ENCODE measurements around the gene DDRGK1.
"Not testable (repeated sequence)": the region's sequence is repeated elsewhere in the genome, so short reads cannot be mapped to it uniquely, and the experiment has no call there.

The DDRGK1 gene

DNA sequence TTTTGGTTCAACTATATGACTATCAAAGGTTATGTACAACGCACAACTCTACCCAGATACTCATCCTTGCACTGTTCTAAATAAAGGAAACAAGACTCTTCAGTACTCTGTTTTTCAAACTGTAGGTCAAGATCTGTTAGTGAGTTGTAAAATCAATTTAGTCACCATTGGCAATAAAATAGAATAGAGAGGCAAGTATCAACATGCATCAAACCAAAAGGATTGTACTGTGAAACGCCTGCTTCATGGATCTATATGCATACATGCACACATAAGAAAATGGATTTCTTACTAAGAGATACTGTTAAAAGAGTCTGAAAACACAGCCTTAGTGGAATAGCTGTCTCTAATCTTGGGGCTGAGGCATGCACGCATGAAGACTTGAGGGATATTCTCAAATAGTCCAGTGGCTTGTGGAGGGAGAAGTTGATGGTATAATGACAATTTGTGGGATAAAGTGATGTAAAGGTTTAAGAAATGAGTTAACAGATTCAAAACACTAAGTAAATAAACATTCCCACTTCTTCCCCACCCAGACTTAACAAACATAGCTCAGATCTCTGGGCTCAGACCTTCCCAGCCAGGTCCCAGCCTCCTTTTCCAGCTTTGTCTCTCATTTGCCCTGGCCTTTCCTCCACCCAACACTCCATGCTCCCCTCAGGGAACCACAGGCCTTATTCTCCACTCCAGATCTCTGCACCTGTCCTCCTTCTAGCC, 20.4 kb downstream of the DDRGK1 start:
- DNase-seq (ENCODE audit: low read depth), result no peak

DNA sequence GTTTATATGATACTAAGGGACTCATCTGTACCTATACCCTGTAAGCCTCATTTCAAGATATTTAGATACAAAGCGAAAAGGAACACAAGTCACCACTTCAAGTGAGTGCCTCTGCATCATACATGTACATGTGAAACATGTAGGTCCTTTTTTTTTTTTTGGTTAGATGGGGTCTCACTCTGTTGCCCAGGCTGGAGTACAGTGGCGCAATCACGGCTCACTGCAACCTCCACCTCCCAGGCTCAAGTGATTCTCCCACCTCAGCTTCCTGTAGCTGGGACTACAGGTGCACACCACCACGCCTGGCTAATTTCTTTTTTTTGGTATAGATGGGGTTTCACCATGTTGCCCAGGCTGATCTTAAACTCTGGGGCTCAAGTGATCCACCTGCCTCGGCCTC, 22.1 kb downstream of the DDRGK1 start:
- not testable (repeated sequence) for DNase-seq (ENCODE audit: low read depth)

DNA sequence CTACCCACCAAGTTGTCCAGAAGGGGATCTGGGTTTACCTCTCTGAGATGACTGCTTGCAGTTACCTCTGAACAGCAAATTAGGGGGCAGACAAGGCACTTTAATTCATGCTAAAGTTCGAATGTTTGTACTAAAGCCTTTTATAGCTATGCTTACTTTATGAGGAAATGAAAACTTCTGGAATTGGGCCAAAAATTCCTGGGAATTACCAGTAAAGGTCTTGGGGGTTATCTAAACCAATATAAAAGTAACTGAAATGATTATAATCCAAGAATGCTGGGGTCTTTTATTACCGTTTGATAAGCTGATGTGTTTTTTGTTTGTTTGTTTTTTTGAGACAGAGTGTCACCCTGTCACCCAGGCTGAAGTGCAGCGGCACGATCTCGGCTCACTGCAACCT, 23.2 kb downstream of the DDRGK1 start:
- no peak for DNase-seq (ENCODE audit: low read depth)

DNA sequence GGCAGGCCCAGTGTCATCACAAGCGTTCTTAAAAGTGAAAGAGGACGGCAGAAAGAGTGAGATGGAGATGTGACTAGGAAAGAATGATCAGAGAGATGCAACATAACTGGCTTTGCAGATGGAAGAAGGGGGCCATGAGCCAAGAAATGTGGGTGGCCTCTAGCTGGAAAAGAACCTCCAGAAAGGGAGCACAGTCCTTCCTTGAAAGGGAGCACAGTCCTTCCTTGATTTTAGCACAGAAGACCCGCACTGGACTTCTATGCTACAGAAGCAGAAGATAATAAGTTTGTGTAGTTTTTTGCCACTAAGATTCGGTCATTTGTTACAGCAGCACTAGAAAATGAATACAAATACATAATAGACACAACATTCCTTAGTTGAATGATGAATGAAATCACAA, 24.2 kb downstream of the DDRGK1 start:
- DNase-seq (ENCODE audit: low read depth), result no peak

DNA sequence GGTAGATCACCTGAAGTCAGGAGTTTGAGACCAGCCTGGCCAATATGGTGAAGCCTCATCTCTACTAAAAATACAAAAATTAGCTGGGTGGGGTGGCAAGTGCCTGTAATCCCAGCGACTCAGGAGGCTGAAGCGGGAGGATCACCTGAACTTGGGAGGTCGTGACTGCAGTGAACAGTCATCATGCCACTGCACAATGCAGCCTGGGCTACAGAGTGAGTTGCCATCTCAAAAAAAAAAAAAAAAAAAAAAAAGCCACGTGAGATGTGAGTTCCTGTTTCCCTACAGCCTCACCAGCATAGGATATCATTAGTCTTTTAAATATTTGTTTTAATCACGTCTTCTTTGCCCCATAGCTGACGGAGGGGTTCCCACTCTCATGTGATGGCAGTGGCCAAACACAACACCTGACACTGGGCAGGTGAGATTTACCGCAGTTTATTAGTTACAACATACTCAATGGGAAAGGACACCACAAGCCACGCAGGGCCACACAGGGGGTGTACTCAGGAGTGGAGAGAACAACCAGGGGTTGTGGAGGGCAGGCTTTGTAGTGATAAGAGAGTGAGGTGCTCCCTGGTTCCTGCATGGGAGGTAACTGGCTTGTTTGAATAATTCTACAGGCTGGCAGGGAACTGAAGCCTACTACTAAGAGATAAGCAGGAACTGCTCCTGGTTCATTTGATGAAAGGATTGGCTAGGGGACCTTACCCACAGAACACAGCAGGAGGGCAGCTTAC, 26.6 kb downstream of the DDRGK1 start:
- DNase-seq (ENCODE audit: low read depth), result no peak

DNA sequence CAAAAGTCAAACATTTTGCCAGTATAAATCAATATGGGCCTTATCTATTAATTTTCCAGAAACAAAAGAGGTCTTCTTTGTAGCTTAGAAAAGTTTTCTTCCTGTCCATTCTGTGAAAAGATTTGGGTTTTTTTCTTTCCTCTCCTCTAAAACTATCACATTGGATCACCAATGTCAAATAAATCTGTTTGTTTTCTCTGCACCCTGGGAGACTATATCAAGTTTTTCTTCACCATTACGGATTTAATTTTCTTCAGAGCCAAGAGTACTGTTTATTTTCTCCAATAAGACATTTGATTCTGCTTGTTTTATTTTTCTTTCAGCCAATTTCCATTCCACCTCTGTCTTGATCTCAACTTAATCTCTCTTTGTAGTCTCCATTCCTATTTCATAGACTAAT, 29.2 kb downstream of the DDRGK1 start:
- DNase-seq (ENCODE audit: low read depth), result no peak

DNA sequence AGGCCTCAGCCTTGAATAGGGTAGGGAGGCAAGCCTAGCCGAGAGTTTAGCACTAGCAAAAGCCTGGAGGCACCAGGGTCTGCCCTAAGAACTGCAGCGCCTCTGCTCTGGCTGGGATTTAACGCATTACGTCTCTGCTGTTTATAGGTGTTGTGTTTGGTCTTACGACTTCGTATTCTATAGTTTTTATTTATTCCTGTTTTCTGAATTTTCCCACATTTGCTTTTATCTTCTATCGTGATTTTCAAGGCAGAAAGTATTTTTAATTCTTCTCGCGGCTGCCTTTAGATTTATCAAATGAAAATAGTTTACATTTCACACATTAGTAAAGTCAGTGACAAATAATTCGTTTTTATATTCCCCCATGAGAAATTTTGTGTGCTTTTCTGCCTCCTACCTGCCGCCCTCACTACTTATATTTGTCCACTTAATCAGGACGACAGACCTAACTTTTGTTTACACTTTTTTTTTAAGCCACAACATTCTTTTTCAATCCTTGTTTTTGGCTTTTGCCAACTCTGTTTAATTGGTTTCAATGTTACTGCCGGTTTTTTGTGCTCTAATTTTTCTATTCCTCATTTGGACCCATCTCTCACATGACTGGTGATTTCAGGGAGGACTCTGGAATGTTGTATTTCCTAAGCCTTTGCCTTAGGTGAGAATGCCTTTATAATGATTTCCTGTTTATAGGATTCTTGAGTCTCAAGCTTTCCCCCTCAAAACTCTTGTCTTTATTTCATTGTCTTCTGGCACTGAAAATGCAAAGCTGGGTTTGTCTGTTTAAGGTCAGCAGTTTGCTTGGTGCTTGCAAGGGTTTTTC, 29.8 kb downstream of the DDRGK1 start:
- DNase-seq (ENCODE audit: low read depth), result no peak

DNA sequence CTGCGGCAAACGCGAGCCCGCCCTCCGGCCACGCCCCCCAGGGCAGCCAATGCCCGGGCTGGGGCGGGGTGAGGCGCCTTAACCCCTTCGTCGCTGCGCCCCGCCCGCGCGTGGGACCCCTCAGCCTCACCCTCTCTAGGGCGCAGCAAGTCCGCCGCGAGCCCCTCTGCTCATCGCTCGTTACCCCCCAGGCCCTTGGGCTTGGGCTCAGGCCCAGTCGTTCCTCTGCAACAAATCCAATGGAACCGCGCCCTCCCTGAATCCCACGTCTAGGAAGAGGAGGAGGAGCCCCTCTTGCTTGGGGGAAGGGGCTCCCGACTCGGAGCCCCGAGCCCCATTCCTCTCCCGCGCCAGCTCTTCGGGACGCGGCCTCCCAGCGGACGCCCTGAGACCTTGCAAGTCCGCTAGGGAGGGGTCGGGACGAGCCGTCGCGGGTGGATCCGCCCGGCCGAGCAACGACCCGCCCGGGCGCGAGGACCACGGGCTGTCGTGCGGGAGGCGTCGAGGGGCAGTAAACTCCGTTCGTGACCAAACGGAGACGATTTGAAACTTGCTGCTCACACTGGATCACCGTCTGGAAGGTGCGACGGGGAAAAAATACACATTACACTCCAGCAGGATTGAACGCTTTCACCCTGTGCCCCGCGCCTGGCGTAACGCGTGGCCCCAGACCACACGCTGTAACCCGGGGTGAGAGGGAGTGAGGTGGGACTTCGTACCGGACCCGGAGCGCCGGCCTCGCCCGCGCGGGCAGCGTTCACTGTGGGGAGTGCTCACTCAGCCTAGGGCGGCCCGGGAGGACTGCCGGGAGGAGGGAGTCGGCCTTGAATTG, 30.7 kb downstream of the DDRGK1 start:
- DNase-seq (ENCODE audit: low read depth), result peak; percentile 78

DNA sequence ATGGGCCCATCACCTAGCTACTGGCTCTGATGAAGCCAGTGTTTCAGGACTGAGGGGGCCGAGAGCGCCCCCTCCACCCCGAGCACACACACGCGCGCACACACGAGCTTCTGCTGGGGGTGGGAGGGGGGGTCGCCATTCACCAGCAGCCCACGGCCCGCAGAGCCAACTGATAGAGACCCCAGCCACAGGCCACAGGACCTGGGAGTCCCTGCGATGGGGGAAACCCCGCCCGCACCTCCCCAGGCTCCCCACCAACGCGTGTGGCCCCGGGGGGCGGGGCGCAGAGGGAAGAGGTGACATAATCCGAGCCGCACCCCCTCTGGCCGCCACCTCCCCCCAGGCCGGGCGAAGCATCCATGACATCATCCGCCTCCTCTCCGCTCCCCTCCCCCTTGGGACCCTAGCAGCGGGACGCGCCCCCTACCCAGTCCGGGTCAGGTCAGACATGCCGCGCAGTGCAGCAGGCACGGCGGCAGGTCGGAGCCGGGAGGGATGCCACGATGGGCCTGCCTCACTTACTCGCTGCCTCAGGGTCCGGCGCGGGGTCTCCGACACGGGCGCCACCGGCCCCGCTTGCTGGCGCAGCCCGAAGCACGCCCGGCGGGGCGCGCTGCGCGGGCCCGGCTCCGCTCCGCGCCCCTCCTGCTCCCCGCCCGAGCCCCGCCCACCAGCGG, 31.4 kb downstream of the DDRGK1 start, which contains the start of gene LZTS3:
Gene LZTS3 (minus strand): TSS at position 617 of the 677 bp plus-strand sequence. CDS start 6,386 bp downstream, outside the sequence.
- peak; percentile 87 for DNase-seq (ENCODE audit: low read depth)

DNA sequence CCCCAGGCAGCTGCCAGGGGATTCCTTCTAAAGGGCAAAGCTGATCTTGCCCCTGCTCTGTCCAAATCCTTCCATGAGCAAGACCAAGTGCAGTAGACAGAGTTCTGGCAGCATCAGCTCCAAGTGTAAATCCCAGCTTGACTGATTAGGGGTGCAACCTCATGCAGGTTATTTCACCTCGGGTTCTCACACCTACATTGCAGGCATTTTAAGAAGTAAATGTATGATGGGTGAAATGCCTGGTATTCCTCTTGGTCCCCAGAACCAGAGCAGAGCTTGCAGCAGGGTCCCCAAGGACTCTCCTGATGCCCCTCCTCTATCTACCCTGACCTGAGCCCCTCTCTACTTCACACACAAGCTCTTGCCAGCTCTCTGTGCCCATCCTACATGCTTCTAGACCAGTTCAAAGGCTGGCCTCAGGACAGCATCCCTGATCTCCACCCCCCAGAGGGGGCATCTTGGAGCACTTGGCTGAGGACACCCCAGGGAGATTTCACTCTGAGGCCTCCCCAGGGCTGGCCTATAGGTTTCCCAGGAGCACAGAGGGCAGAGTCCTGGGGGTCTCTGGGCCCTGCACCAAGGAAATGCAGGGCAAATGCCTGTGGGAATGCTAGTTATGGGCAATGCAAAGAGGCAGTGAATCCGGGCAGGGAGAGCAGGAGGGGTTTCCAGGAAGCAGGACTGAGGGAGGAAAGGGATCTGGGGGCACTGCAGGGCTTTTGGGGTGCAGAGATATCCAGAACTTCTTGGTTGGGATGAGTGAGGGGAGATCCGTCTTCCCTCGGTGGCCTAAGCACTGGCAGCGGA, 32.2 kb downstream of the DDRGK1 start:
- no peak for DNase-seq (ENCODE audit: low read depth)

DNA sequence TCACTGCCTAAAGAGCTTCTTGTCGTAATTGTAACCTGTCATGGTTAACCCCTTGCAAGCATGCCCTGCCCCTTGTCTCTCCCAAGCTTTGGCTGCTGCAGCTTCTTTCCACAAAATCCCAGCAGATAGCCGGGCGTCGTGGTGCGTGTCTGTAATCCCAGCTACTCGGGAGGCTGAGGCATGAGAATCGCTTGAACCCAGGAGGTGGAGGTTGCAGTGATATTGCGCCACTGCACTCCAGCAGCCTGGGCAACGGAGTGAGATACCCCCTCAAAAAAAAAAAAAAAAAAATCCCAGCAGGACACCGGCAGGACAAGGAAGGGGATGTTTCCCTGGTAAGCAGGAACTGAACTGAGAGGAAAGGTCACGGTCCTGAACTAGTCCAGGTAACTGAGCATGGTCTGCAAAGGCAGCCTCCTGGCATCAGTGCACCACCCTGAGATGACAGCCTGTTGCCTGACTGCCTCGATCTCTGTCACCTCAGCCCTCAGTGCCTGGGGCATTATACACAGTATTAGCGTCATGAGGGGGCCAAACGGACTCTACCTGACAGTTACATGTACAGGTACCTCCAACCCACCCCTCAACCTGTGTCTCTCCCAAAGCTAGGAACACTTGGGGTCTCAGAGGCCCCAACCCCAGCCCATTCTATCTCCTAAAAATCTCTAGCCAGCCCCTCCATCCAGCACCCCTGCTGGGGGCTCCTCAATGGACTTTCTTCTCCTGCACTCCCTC, 32.9 kb downstream of the DDRGK1 start:
- no peak for DNase-seq (ENCODE audit: low read depth)

DNA sequence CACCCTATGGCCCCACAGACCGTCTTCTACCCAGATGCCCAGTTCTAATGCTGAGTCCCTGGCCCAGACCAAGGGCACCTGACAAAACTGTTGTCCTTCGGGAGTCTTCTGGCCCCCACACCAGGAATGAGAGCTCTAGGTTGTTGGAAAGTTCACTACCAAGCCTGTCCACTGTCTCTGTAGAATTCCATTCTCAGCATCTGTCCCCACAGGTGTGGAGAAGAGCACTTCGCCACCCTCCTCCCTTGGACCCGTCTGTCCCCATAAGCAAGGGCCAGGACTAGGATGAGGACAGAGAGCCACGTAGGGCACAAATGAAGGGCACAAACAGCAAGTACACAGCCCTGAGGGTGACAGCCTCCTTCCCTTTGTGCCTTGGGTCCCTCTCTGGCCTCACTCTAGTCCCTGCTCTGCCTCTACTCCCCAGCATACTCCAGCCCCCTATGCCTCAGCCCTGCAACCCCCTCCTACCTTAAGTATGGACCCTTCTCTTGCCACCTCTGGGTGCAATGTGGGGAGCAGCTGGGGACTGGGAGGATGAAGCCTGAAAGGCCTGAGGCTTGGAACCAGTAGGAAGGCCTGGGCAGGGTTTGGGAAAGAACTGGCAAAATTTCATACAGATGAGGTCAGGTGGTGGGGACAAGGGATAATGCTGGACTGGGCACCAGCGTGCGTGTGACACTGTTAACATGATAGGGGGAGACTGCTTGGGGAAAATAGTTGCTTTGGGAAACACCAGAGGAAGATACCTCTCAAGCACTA, 35.5 kb downstream of the DDRGK1 start:
- no peak for DNase-seq (ENCODE audit: low read depth)

DNA sequence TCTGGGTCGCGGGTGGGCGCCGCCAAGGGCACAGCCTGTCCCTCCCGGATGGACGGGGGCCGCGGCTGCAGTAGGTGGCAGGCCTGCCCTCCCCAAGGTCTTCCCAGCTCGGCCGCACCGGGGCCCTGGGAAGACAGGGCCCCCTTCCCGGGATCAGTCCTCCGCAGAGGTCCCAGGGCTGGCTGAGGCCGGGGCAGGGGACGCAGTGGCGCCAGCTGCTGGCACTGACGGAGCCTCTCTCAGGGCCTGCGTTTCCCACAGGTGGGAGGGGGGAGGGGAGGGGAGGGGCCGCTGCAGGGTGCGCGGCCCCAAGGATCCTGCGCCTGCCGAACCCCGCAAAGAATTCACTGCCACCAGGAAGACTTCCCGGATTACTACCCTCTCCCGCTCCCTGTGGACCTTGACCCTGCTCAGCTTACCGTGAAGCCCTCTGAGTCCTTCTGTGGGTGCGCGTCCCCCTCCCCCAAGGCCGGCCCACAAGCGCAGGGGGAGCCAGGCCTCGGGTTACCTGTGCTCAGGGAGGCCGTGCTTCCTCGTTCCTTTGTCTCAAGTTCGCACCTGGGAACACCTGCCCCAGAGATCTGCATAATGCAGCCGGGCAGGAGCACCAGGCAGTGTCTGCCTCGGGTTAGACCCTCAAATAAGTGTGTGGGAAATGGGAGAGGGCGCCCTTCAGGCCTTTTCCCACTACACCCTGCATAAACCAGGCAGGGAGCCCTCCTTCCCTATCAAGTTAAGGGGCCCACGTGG, 36.2 kb downstream of the DDRGK1 start:
- no peak for DNase-seq (ENCODE audit: low read depth)

DNA sequence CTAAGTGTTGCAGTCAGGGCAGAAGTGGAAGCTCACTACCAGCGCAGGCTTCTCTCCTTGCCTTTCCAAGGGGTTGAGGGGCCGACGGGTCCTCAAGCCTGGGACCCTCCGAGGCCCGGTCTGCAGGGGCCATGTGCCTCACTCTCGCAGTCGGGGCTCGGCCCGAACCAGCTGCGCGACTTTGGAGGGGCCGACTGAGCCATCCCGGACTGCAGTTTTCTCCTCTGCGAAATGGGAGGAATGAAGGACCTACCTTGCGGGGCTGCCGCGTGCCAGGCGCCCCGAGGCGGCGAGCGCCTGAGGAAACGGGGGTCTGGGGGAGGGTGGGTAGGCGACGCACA, 36.8 kb downstream of the DDRGK1 start:
- DNase-seq (ENCODE audit: low read depth), result no peak

DNA sequence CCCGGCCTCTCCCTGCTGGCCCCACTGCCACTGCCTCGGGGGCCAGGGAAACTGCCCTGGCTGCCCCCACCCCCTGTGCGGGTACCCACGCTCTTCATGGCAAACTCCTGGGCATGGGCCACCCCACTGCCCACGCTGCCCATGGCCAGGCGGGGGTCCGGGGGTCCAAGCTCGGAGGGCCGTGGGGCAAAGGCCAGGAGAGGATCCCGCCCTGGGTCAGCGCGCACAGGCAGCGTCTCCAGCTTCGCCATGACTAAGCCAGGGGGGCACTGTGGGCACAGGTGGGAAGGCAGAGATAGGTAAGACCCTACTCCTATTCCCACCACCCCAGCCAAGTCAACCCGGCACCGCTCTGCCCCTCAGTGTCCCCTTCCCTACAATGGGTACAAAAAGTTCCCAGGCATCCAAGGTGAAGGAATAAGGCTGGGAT, 37.6 kb downstream of the DDRGK1 start:
- DNase-seq (ENCODE audit: low read depth), result no peak

DNA sequence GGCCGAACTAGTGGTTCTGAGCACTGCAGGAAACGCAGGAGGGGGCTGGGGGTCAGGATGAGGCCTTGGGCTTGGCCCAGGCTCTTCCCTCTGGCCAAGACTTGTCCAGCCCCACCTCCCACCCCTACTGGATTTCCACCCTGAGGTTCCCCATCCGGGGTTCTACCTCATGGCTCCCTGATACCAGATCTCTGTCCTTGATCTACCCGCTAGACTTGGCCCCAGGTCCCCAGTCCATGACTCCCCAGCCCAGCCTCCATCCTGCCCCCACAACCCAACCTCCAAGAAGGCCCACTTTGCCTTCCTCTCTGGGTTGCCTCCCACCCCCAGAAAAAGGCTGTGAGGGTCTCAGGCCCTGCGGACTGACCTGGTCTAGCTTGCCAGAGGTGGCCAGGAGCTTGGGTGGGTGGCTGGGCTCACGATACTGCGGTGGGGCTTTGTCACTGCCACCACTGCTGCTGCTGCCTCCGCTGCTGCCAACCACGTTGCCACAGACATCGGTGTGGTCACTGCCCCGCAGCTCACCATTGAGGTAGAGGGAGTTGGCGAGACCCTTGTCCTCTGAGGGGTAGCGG, 38.1 kb downstream of the DDRGK1 start:
- no peak for DNase-seq (ENCODE audit: low read depth)

DNA sequence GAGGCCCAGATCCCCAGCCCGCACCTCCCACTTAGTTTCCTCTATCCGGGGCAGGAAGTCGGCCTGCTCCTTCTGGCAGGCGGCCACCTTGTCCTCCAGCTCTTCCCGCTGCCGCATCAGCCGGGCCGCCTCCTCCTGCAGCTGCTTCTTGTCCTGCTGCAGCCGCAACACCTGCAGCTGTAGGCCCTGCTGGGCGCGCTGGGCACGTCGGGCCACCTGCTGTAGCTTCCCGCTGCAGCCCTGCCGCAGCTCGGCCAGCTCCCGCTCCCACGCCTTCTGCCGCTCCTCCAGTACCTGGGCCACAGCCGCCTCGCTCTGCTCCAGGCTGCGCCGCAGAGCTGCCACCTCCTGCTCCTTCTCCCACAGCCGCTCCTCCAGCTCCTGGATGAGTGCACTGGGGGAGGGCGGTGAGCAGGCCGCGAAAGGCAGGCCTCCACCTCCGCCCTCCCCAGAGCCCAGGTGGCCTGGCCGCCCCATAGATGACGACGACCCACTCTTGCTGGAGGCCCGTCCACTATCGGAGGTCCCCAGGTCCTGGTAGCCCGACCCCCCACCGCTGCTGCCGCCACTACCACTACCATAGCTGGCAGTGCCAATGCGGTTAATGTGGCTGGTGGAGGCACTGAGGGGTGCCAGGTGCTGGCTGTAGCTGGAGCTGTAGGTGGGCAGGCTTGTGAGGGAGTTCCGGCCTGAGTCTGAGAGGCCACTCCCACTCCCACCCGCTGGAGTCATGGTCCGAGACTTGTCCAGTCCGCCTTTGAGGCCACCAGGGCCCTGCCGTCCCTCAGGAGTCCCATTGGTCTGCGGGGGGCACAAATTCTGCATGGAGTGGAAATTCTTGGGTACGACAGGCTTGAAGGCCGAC, 38.8 kb downstream of the DDRGK1 start:
- no peak for DNase-seq (ENCODE audit: low read depth)

All from T-helper 22 cell (primary cell).